ENCODE measurements around the gene KRT26.
"Not testable (repeated sequence)": the region's sequence is repeated elsewhere in the genome, so short reads cannot be mapped to it uniquely, and the experiment has no call there.

DNA sequence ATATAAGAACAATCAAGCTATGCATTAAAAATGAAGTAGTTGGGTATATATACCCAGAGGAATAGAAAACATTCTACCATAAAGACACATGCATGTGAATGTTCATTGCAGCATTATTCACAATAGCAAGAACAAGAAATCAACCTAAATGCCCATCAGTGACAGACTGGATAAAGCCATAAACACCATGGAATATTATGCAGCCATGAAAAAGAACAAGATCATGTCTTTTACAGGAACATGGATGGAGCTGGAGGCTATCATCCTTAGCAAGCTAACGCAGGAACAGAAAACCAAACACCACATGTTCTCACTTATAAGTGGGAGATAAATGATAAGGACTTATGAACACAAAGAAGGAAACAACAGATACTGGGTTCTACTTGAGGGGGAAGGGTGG lies 23.3 kb downstream of the KRT26 start:
- TF ChIP-seq, protein P1, sequence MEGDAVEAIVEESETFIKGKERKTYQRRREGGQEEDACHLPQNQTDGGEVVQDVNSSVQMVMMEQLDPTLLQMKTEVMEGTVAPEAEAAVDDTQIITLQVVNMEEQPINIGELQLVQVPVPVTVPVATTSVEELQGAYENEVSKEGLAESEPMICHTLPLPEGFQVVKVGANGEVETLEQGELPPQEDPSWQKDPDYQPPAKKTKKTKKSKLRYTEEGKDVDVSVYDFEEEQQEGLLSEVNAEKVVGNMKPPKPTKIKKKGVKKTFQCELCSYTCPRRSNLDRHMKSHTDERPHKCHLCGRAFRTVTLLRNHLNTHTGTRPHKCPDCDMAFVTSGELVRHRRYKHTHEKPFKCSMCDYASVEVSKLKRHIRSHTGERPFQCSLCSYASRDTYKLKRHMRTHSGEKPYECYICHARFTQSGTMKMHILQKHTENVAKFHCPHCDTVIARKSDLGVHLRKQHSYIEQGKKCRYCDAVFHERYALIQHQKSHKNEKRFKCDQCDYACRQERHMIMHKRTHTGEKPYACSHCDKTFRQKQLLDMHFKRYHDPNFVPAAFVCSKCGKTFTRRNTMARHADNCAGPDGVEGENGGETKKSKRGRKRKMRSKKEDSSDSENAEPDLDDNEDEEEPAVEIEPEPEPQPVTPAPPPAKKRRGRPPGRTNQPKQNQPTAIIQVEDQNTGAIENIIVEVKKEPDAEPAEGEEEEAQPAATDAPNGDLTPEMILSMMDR (conservative IDR thresholded peaks at IDR 0.05; ENCODE audit: low read depth, low read length), result not testable (repeated sequence)
- not testable (repeated sequence) for TF ChIP-seq POLR2A (IDR thresholded peaks at IDR 0.05; ENCODE audit: low read depth, low read length); FOS (IDR thresholded peaks at IDR 0.05; ENCODE audit: low read depth, low read length); MXI1 (IDR thresholded peaks at IDR 0.05; ENCODE audit: borderline replicate concordance, low read depth, low read length); RAD21 (IDR thresholded peaks at IDR 0.05; ENCODE audit: low read length); MAFK (IDR thresholded peaks at IDR 0.05; ENCODE audit: low read depth, low read length); SMC3 (IDR thresholded peaks at IDR 0.05; ENCODE audit: low read depth, low read length); MAZ (IDR thresholded peaks at IDR 0.05; ENCODE audit: borderline replicate concordance, low read depth, low read length); RCOR1 (IDR thresholded peaks at IDR 0.05; ENCODE audit: insufficient replicate concordance, low read length)
